Activated T-cell treated with anti-CD3 and anti-CD28 coated beads, Interleukin-2, amount 50 U/mL, for 72 hours (primary cell): Measurements from ENCODE around the gene UNC13C. TPM values are rescaled to one million over a fixed set of nuclear protein-coding genes. Genes with fewer than 3 reads are reported as not detected.

ENCODE experiments used
- ATAC-seq, 2 donors: fragments of 150-1000 bp; cut with Tn5 transposase; replicated peaks in 1 of 2; 2 replicates each; pipeline ENCODE4 v1.10.0; 2021; ENCODE audit warnings: moderate library complexity in 2 of 2, mild to moderate bottlenecking in 1 of 2
- DNase-seq, 2 donors: peaks; one replicate each; pipeline ENCODE4 v3.0.0; 2021 to 2022; ENCODE audit warnings: mixed read lengths in 1 of 2
- H3K27ac Mint-ChIP-seq: one replicate; pipeline ENCODE4 v1.8.0; 2022; ENCODE audit warnings: mild to moderate bottlenecking, moderate library complexity, mixed read lengths
- H3K27me3 Mint-ChIP-seq: one replicate; pipeline ENCODE4 v1.8.0; 2022; ENCODE audit warnings: low read depth, mixed read lengths
- H3K36me3 Mint-ChIP-seq, 2 donors: one replicate each; pipeline ENCODE4 v1.8.0; 2022; ENCODE audit warnings: mixed read lengths in 2 of 2, mild to moderate bottlenecking in 1 of 2; ENCODE audit not compliant: insufficient read depth in 2 of 2
- H3K4me1 Mint-ChIP-seq: one replicate; pipeline ENCODE4 v1.8.0; 2022; ENCODE audit warnings: low read depth, mixed read lengths
- H3K4me3 Mint-ChIP-seq, 2 donors: one replicate each; pipeline ENCODE4 v1.8.0; 2022; ENCODE audit warnings: mild to moderate bottlenecking in 2 of 2, mixed read lengths in 2 of 2, moderate library complexity in 2 of 2
- H3K9me3 Mint-ChIP-seq, 2 donors: one replicate each; pipeline ENCODE4 v1.8.0; 2022; ENCODE audit warnings: mixed read lengths in 2 of 2
- total RNA-seq, 2 donors: library from RNA; stranded (reverse); gene quantifications; one replicate each; pipeline ENCODE4 v1.2.3, GENCODE V29; 2022

UNC13C gene
- total RNA-seq, 2 donors from 2014 or later = not detected

DNA sequence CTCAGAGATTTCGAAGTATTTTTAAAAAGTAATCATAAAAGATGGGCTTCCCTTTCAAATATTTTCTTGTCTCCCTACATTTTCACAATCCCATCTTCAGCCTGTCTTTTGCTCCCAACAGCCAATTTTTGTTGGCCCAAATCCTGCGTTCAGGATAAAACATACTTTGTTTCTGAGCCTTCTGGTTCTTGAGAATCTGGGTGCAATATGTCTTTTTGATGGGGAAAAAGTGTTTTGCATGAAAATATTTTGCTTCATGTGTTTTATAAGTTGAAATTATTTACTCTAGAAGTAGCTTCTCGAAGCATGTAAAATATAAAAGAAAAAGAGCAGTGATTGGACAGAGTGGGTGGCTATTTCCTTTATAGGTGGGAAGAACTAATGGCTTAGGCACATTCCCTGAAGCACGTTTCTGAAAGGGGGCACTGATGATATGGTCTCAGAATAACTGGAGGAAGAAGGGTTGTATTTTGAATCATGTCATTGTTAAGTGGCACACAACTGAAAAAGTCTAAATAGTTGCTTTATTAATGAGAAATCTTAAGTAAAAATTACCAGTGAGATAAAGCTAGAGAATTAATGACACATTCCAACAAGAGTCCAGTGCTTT, 3.9 kb downstream of the UNC13C start:
- Mint-ChIP-seq H3K36me3 (no peaks in the 10 kb centered on the region), H3K4me1 (peaks cover 6% of the 10 kb centered on the region), H3K4me3 (no peak overlapping the region), H3K9me3 (peaks cover 3 to 7% of the 10 kb centered on the region in 2 donors), H3K27me3 (peaks cover 27% of the 10 kb centered on the region), H3K27ac (no peak overlapping the region)
- ATAC-seq = no peak
- no peak for DNase-seq

DNA sequence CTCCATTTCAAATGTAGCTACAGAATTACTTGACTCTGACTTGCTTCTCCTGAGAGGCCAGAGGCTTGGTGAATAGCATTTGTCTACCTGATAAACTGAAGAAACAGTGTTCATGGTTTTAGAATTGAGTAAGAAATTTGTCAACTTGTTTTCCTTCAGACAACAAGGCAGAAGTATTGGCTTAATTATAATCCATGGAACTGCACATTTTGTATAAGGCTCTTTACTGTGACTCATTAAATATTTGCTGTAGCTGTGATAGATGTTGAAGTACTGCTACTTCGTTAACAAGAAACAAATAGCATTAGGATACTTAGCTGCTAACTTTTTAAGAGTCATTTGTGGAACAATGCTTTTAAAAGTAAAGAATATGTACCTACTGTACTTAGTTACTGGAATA, 4.6 kb downstream of the UNC13C start:
- H3K27me3 Mint-ChIP-seq = peaks cover 20% of the 10 kb centered on the region
- ATAC-seq (no peak), DNase-seq (no peak)
- no peak overlapping the region for H3K27ac Mint-ChIP-seq
- no peaks in the 10 kb centered on the region for H3K36me3 Mint-ChIP-seq
- H3K4me3 Mint-ChIP-seq = no peak overlapping the region
- peaks cover 3 to 7% of the 10 kb centered on the region in 2 donors for H3K9me3 Mint-ChIP-seq
- H3K4me1 Mint-ChIP-seq = peaks cover 6% of the 10 kb centered on the region

DNA sequence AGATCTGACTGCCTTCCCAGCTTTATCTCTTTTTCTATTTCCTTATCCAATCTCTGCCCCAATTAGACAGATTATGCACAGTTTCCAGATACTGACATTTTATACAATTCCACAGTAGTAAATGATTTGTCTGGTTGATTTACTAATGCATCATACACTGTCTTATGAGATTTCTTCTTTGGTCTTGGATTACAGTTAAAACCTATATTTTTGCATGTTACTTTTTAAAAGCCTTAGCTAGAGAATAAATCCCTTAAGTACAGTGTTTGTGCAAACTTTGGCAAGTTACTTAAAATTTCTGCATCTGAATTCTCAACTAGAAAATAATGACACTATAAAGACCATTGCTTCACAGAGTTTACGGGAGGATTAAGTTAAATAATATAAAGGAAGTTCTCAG, 6.0 kb downstream of the UNC13C start:
- H3K9me3 Mint-ChIP-seq = peaks cover 3 to 7% of the 10 kb centered on the region in 2 donors
- no peak overlapping the region for H3K4me3 Mint-ChIP-seq
- H3K27ac Mint-ChIP-seq = no peak overlapping the region
- no peaks in the 10 kb centered on the region for H3K36me3 Mint-ChIP-seq
- no peaks in the 10 kb centered on the region for H3K4me1 Mint-ChIP-seq
- H3K27me3 Mint-ChIP-seq = peaks cover 8% of the 10 kb centered on the region
- ATAC-seq = no peak
- DNase-seq = no peak

DNA sequence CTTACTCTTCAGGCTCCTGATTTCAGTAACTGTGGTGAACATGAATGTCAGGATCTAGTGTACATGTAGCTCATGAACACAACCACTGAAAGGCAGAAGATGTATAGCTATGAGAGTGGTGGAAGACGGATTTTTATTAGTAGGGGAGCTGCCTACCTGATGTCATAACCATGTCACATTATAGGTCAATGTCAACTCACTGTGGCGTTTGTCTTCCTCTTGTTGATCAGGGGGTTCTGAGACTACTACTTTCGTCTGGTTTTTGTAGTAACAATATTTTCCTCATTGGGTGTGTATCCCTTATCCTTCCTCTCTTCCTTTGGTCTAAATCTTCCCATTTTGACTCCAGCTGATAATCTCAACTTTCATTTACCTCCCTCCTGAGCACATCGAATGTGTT, 7.3 kb downstream of the UNC13C start:
- Mint-ChIP-seq H3K36me3 (no peaks in the 10 kb centered on the region), H3K4me1 (no peaks in the 10 kb centered on the region), H3K9me3 (peaks cover 3 to 7% of the 10 kb centered on the region in 2 donors)

DNA sequence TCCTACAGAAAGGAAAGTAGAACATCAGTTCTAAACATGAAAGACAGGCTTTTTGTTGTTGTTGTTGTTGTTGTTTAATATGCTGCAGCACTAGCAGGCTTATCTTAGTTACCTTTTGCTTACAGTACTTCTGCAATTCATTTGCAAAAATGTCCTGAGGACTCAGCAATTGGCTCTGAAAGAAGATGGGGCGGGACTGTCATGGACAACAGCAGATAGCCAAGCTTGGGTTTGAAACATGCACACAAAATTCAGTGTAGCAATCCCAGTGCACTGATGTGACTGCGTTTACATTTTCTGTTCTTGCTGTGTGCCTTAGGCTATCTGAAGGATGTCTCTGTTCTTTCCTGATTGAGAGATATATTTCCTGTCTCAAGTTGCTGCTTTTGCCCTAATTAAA, 9.2 kb downstream of the UNC13C start:
- no peak for ATAC-seq
- no peak for DNase-seq
- H3K27ac Mint-ChIP-seq = no peak overlapping the region
- H3K4me3 Mint-ChIP-seq = no peak overlapping the region
- H3K4me1 Mint-ChIP-seq = no peaks in the 10 kb centered on the region
- peaks cover 3 to 6% of the 10 kb centered on the region in 2 donors for H3K9me3 Mint-ChIP-seq
- no peaks in the 10 kb centered on the region for H3K36me3 Mint-ChIP-seq
- H3K27me3 Mint-ChIP-seq = peaks cover 5% of the 10 kb centered on the region

More for the DNA sequence above, 7.3 kb downstream of the UNC13C start:
- DNase-seq (no peak), ATAC-seq (no peak)
- Mint-ChIP-seq H3K4me3 (no peak overlapping the region), H3K27ac (no peak overlapping the region), H3K27me3 (peaks cover 5% of the 10 kb centered on the region)

DNA sequence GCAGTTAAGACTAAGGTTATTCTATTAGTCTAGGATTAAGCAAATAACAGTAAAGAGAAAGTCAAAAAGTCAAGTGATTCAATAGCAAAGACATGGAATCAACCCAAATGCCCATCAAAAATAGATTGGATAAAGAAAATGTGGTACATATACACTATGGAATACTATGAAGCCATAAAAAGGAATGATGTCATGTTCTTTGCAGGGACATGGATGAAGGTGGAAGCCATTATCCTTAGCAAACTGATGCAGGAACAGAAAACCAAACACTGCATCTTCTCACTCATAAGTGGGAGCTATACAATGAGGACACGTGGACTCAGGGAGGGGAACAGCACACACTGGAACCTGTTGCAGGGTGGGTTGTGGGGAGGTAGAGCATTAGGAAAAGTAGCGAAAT, 29.0 kb downstream of the UNC13C start:
- H3K9me3 Mint-ChIP-seq = peaks cover 2 to 3% of the 10 kb centered on the region in 2 donors
- no peaks in the 10 kb centered on the region for H3K36me3 Mint-ChIP-seq
- DNase-seq (no peak), ATAC-seq (no peak)
- no peaks in the 10 kb centered on the region for H3K4me1 Mint-ChIP-seq
- H3K27ac Mint-ChIP-seq = no peak overlapping the region
- no peaks in the 10 kb centered on the region for H3K27me3 Mint-ChIP-seq
- no peak overlapping the region for H3K4me3 Mint-ChIP-seq

DNA sequence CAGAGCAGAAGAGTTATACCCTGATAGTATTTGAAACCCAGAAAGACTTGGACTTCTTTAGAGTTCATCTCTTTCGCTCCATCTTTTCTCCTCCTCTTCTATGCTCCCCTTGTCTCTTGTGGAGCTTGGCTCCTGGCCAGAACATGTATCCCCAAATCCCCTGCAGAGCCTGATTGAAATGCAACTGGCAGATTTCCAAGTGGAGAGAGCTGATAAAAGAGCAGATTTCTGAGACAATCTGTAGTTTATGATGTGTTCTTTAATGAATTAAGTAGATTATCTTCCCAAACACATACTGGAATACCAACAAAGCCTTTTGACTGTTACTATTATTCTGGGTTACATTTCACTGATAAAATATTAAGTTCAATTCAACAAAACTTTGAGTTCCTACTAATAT, 33.4 kb downstream of the UNC13C start:
- no peaks in the 10 kb centered on the region for H3K27me3 Mint-ChIP-seq
- H3K36me3 Mint-ChIP-seq = no peaks in the 10 kb centered on the region
- no peak for DNase-seq
- no peaks in the 10 kb centered on the region for H3K4me1 Mint-ChIP-seq
- peaks cover 0 to 8% of the 10 kb centered on the region in 2 donors for H3K9me3 Mint-ChIP-seq
- ATAC-seq = no peak
- no peak overlapping the region for H3K4me3 Mint-ChIP-seq
- no peak overlapping the region for H3K27ac Mint-ChIP-seq

DNA sequence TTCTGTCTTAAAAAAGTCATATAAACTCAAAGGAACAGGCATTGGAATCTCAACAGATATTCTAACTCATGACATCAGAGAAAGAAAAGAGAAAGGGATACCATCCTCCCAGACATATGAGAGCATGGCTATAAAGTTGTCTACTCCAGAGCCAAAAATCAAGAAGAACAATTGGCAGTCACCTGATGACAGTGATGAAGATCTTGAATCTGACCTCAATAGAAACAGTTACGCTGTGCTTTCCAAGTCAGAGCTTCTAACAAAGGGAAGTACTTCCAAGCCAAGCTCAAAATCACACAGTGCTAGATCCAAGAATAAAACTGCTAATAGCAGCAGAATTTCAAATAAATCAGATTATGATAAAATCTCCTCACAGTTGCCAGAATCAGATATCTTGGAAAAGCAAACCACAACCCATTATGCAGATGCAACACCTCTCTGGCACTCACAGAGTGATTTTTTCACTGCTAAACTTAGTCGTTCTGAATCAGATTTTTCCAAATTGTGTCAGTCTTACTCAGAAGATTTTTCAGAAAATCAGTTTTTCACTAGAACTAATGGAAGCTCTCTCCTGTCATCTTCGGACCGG, 35.9 kb downstream of the UNC13C start:
- Mint-ChIP-seq H3K27me3 (no peaks in the 10 kb centered on the region), H3K4me3 (no peak overlapping the region), H3K4me1 (no peaks in the 10 kb centered on the region), H3K36me3 (no peaks in the 10 kb centered on the region), H3K27ac (no peak overlapping the region), H3K9me3 (peaks cover 0 to 10% of the 10 kb centered on the region in 2 donors)
- DNase-seq = no peak
- no peak for ATAC-seq

DNA sequence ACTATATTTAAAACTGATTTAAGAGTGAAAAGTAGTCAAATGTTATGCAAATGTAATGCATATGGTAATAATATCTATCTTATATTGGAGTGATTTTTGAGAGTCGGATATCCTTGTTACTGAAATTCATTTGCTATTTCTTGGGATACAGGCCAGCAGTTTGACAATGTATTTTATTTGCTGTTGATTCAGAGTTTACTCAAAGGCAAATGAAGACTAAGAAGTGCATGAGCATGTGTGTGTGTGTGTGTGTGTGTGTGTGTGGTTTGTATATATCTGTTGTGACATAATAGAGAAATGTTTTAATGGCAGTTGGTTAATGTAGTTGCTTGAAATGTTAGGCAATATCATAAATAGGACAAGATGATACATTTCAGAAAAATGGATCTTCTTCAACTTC, 39.0 kb downstream of the UNC13C start:
- no peak overlapping the region for H3K4me3 Mint-ChIP-seq
- DNase-seq (no peak), ATAC-seq (no peak)
- H3K9me3 Mint-ChIP-seq = peaks cover 0 to 7% of the 10 kb centered on the region in 2 donors
- H3K27ac Mint-ChIP-seq = no peak overlapping the region
- H3K4me1 Mint-ChIP-seq = no peaks in the 10 kb centered on the region
- no peaks in the 10 kb centered on the region for H3K27me3 Mint-ChIP-seq
- H3K36me3 Mint-ChIP-seq = no peaks in the 10 kb centered on the region

DNA sequence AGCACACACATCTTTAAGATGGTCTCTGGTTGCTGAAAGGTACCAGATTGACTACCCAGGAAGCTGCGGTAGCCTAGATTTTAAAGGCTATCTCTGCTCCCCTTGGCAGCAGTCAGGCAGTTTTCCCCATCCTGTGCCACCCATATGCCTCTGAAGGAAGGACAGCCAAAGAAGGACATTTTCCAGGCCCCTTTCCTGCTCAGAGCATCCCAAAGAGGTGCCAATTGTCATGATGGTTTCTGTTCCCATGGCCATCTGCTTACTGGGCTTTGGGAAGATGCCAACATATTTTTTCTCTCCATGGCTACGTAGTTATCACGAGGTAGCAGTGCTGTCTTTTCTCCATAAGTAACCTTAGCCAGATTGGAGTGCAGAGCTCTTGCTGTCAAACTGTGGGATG, 39.7 kb downstream of the UNC13C start:
- Mint-ChIP-seq H3K9me3 (peaks cover 0 to 8% of the 10 kb centered on the region in 2 donors), H3K36me3 (no peaks in the 10 kb centered on the region), H3K4me1 (no peaks in the 10 kb centered on the region), H3K4me3 (no peak overlapping the region), H3K27me3 (no peaks in the 10 kb centered on the region), H3K27ac (no peak overlapping the region)
- no peak for ATAC-seq
- no peak for DNase-seq

DNA sequence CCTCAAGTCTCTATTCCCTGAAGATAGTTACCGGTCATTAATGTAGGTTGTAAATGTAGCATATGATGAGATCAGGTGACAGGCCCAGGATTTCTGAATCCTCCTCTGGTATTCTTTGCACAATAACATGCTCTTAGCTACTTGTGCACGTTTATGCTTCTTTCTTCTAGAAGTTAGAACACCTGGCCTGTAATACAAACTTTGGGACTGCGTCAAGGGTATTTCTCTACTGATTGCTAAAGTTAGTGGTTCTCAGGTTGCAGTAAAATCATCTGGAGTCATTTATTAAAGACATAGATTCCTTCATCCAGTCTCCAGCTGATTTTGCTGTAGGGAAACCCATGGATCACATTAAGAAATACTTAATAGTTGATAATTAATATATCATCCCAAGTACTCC, 48.0 kb downstream of the UNC13C start:
- no peaks in the 10 kb centered on the region for H3K27me3 Mint-ChIP-seq
- DNase-seq (no peak), ATAC-seq (no peak)
- H3K4me3 Mint-ChIP-seq = no peak overlapping the region
- no peak overlapping the region for H3K27ac Mint-ChIP-seq
- H3K36me3 Mint-ChIP-seq = no peaks in the 10 kb centered on the region
- peaks cover 1% of the 10 kb centered on the region in 2 donors for H3K9me3 Mint-ChIP-seq
- H3K4me1 Mint-ChIP-seq = no peaks in the 10 kb centered on the region

DNA sequence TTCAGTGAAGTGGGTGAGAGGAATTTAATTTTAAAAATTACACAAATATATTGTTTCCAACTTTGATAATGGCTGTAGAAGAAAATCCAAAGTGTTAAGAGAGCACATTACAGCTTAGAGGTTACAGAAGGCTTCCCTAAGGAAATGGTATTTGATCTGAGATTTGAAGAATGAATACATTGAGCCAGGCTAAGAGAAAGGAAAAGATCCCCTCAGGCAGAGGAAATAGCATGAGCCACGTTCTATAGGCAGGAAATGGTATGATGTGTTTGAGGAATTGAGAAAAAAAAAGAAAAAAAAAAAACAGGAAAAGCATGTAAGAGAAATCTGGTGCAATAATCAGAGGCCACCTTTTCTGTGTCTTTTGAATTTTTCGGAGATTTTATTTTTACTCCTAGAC, 48.6 kb downstream of the UNC13C start:
- Mint-ChIP-seq H3K27ac (no peak overlapping the region), H3K9me3 (peaks cover 1% of the 10 kb centered on the region in 2 donors), H3K4me1 (no peaks in the 10 kb centered on the region), H3K27me3 (no peaks in the 10 kb centered on the region), H3K36me3 (no peaks in the 10 kb centered on the region), H3K4me3 (no peak overlapping the region)
- ATAC-seq = no peak
- DNase-seq = no peak

DNA sequence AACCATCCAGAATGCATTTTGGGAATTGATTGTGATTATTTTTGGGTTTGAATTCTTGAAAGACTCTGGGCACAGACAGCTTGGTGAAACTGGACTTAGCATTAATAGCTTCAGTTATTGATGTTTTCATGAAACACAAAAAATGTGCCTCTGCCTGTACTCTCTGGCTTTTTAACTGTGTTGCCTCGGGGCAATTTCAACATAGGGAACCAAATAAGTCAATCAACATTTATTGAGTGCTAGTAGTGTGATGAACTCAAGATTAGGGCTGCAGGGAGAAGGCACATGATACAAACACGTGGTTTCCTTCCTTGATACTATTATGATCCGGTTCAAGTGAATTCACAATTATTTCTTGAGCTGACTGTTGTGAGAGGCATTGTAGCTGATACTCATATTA, 50.8 kb downstream of the UNC13C start:
- ATAC-seq = no peak
- Mint-ChIP-seq H3K36me3 (no peaks in the 10 kb centered on the region), H3K9me3 (peaks cover 0 to 1% of the 10 kb centered on the region in 2 donors), H3K27ac (no peak overlapping the region), H3K4me1 (no peaks in the 10 kb centered on the region), H3K27me3 (no peaks in the 10 kb centered on the region), H3K4me3 (no peak overlapping the region)
- no peak for DNase-seq

DNA sequence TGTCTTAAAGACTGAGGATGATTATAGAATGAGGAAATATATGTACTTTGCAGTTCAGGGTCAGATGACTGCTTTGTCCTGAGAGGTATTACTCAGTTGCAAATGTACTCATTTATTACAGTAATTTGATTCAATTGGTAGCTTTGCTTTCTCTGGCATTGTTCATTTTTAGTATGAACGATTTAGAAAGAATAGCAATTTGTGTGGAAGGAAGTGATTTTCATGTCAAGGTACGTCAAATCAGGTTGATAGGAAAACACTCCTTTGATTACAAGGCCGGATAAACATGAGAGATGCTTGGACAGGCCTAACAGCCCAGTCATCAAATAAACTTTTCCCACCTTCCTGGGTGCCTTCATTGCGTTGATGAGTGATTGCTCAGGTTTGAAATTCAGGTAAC, 53.8 kb downstream of the UNC13C start:
- no peaks in the 10 kb centered on the region for H3K27me3 Mint-ChIP-seq
- H3K4me1 Mint-ChIP-seq = no peaks in the 10 kb centered on the region
- no peaks in the 10 kb centered on the region for H3K9me3 Mint-ChIP-seq
- H3K36me3 Mint-ChIP-seq = no peaks in the 10 kb centered on the region
- DNase-seq (no peak), ATAC-seq (no peak)
- H3K27ac Mint-ChIP-seq = no peak overlapping the region
- no peak overlapping the region for H3K4me3 Mint-ChIP-seq
